Effector CD4-positive, alpha-beta T cell (primary cell): ENCODE data around the gene PDXDC1.
A peak's percentile ranks its signal among the peaks of the same experiment; 100 is the strongest.
"Not testable (repeated sequence)": the region's sequence is repeated elsewhere in the genome, so short reads cannot be mapped to it uniquely, and the experiment has no call there.

ENCODE experiments used
- DNase-seq: peaks from one replicate; pipeline ENCODE4 v3.0.0-alpha.2; 2020

PDXDC1 gene

DNA sequence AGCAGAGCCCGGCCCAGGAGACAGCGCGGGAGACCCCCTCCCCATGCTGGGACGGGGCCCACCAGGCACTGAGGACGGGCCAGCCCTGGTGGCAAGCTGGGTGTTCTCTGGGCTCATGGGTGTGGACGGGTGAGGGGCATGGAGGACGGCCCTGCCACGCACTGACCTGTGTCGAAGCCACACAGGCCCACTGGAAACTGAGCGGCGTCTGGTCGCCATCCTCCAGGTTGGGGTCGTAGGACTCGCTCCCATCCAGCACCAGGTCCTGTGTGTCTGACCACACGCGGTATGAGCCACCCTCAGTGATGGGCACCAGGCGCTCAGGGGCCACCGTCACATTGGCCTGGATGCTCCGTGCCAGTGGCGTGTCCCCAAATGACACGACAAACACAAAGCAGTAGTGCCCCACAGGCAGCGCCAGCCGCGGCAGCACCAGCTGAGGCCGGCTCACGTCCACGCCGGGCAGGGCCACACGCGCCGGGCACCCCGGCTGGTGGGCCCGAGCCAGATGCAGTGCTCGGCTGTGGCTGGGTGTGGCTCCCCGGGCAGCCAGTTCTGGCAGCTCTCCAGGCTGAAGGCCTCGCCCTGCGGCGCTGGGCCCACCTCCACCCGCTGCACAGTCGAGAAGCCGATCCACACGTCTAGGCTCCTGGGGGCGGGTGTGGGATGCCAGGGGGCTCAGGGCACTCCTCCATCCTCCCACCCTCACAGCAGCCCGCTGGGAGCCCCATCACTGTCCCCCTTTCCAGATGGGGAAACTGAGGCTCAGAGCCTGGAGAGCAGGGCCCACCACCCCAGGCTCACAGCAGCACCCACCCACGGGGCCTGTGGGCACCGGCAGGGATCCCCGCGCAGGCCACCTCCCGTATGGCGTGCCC lies 160.9 kb downstream of the PDXDC1 start:
- not testable (repeated sequence) for DNase-seq

DNA sequence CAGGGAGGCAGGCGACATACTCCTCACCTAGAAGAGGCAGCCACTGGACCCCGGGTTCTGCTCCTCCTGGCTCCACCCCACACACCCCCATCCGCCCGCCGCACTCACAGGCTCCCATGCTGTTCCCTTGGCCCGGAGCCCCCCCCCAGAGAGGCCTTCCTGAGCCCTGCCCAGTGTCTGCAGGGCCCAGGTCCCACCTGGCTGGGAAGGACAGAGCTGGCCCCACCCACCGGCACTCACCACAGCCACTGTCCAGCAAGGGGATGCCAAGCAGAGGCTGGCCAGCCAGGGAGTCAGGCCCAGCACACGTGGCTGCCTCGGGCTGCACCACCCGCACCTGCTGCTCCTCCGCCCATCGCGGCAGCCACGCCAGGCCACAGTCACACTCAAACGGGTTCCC lies 162.7 kb downstream of the PDXDC1 start:
- DNase-seq = not testable (repeated sequence)

GRCh38 chr16:15140444-15141365 lies 165.9 kb downstream of the PDXDC1 start:
- DNase-seq = not testable (repeated sequence)

GRCh38 chr16:15141586-15141985 lies 166.8 kb downstream of the PDXDC1 start:
- no peak for DNase-seq

GRCh38 chr16:15142107-15142890 lies 167.5 kb downstream of the PDXDC1 start:
- DNase-seq = not testable (repeated sequence)

DNA sequence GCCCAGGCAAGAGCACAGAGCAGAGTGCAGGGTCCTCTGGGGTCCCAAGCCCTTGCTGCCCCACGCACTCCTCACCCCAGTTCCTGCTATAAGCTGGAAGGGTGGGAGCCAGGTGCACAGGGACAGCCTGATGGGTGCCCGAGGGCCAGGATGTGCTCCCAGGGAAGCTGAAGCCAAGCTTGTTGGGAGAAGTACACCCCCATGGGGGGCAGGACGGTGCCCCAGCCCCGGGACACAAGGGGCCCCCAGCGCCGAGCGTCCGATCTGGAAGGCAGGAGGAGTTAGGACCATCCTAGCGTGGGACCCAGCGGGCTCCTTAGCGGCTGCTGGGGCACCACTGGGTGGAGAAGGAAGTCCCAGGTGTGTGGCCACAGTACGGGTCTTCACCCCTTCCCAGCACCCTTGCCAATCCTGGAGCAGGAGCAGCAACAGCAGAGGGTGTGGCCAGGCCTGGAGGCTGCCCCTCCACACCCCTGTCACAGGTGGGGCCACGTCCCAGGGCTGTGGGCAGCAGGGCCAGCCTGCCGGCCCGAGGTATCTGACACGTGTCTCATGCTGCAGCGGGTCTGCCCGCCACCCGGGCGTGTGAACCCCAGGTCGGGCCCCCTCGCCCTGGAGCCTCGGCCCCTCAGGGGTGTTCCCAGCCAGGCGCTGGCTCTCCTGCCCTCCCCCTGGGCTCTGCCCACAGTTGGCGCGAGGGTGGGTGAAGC lies 168.2 kb downstream of the PDXDC1 start:
- not testable (repeated sequence) for DNase-seq

- DNase-seq = not testable (repeated sequence)
Observed at GRCh38 chr16:15143601-15144091, 168.8 kb downstream of the PDXDC1 start.

GRCh38 chr16:15144092-15144631 lies 169.3 kb downstream of the PDXDC1 start:
- not testable (repeated sequence) for DNase-seq

GRCh38 chr16:15144781-15145417 lies 170.1 kb downstream of the PDXDC1 start:
- not testable (repeated sequence) for DNase-seq

- DNase-seq = not testable (repeated sequence)
Observed at GRCh38 chr16:15145418-15146263, 170.8 kb downstream of the PDXDC1 start.

DNA sequence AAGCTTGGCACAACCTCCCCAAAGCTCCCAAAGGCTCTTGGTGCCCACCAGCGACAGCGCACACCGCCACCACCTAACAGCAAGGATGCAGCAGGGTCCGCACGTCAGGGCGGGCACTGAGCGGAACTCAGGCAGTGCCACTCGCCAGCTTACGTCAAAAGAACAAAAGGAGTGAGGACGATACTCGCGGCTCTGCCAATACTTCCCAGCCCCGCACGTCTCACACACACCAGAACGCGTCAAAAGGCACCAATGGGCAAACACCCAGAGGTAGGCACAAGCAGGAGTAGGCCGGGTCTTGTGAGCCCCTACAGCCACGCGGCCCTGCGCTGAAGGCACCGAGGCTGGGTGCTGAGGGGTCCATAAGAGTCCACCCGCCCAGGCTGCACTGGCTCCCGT lies 171.4 kb downstream of the PDXDC1 start:
- not testable (repeated sequence) for DNase-seq

- DNase-seq = not testable (repeated sequence)
Observed at GRCh38 chr16:15148831-15149230, 174.0 kb downstream of the PDXDC1 start.

DNA sequence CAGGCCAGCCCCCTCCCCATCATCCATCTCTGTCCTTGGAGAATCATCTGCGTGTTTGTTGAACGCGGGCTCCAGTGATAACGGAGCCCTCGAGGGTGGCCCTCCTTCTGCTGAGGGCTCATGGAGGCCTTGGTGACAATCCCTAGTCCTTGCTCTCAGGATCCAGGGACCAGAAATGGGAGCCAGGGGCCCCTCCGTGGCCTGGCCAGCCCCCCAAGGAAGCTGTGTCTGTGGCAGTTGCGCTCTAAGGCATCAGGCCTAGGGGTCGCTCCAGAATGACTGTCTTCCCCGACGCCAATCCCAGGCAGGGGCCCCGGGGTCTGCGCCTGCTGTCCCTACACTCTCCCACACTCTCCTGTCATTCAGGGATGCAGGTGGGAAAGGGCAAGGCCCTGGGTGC lies 174.4 kb downstream of the PDXDC1 start:
- not testable (repeated sequence) for DNase-seq

- DNase-seq = not testable (repeated sequence)
Observed at GRCh38 chr16:15154005-15154404, 179.2 kb downstream of the PDXDC1 start.

GRCh38 chr16:15154650-15155562 lies 180.1 kb downstream of the PDXDC1 start:
- peak; percentile 70 for DNase-seq

- not testable (repeated sequence) for DNase-seq
Observed at GRCh38 chr16:15157644-15158043, 182.8 kb downstream of the PDXDC1 start.

GRCh38 chr16:15159671-15160070 lies 184.8 kb downstream of the PDXDC1 start:
- DNase-seq = not testable (repeated sequence)

DNA sequence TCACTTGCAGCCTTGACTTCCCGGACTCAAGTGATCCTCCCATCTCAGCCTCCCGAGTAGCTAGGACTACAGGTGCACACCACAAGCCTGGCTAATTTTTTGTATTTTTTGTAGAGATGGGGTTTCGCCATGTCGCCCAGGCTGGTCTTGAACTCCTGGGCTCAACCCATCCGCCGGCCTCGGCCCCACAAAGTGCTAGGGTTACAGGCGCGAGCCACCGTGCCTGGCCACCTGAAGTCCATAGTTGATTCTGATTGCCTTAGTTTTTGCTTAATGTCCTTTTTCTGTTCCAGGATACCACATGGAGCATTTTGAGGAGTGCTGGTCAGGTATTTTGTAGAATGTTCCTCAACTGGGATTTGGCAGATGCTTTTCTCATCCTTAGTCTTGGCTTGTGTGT lies 185.7 kb downstream of the PDXDC1 start:
- DNase-seq = not testable (repeated sequence)

- DNase-seq = not testable (repeated sequence)
Observed at GRCh38 chr16:15163055-15163454, 188.2 kb downstream of the PDXDC1 start.
